ENCODE results near the gene SPARCL1.

The SPARCL1 gene

GRCh38 chr4:87566276-87566675 is 37.1 kb upstream of the SPARCL1 start:
- no peaks in the 10 kb centered on the region for H4K20me1 ChIP-seq (ENCODE audit: insufficient read depth, low read length)
- H3F3A ChIP-seq (ENCODE audit: insufficient read depth, low read length): no peaks in the 10 kb centered on the region
- no peak overlapping the region for H2AFZ ChIP-seq (ENCODE audit: low read length)
- no peaks in the 10 kb centered on the region for H3K9me3 ChIP-seq (ENCODE audit: low read length)
- no peaks in the 10 kb centered on the region for H3K36me3 ChIP-seq (ENCODE audit: insufficient read depth, low read length)
- no peak overlapping the region for H3K4me3 ChIP-seq (ENCODE audit: low read depth, low read length, poor library complexity, severe bottlenecking)
- no peaks in the 10 kb centered on the region for H3K27me3 ChIP-seq (ENCODE audit: insufficient read depth, low read length)
- TF ChIP-seq CTCF (IDR thresholded peaks at IDR 0.05; ENCODE audit: low read length): no peak
- TF ChIP-seq EZH2 (IDR thresholded peaks at IDR 0.05; ENCODE audit: borderline replicate concordance, low read length): no peak
- no peak overlapping the region for H3K4me2 ChIP-seq (ENCODE audit: low read length)
- no peaks in the 10 kb centered on the region for H3K9me2 ChIP-seq (ENCODE audit: low read depth, low read length)
- no peaks in the 10 kb centered on the region for H3K79me2 ChIP-seq (ENCODE audit: insufficient read depth, low read length)
- H3K27ac ChIP-seq (ENCODE audit: low read depth, low read length, poor library complexity, severe bottlenecking): no peak overlapping the region
- H3K4me1 ChIP-seq (ENCODE audit: insufficient read depth, low read length, severe bottlenecking): no peaks in the 10 kb centered on the region
- H3K9ac ChIP-seq (ENCODE audit: low read length): no peak overlapping the region

- no peak overlapping the region for H3K9ac ChIP-seq (ENCODE audit: low read length)
- no peak overlapping the region for H3K27ac ChIP-seq (ENCODE audit: low read depth, low read length, poor library complexity, severe bottlenecking)
- H3K4me2 ChIP-seq (ENCODE audit: low read length): no peak overlapping the region
- no peaks in the 10 kb centered on the region for H3K9me2 ChIP-seq (ENCODE audit: low read depth, low read length)
- H4K20me1 ChIP-seq (ENCODE audit: insufficient read depth, low read length): no peaks in the 10 kb centered on the region
- H3K79me2 ChIP-seq (ENCODE audit: insufficient read depth, low read length): no peaks in the 10 kb centered on the region
- H3K36me3 ChIP-seq (ENCODE audit: insufficient read depth, low read length): no peaks in the 10 kb centered on the region
- TF ChIP-seq CTCF (IDR thresholded peaks at IDR 0.05; ENCODE audit: low read length) (no peak), EZH2 (IDR thresholded peaks at IDR 0.05; ENCODE audit: borderline replicate concordance, low read length) (no peak)
- H3K9me3 ChIP-seq (ENCODE audit: low read length): no peaks in the 10 kb centered on the region
- H3F3A ChIP-seq (ENCODE audit: insufficient read depth, low read length): no peaks in the 10 kb centered on the region
- no peaks in the 10 kb centered on the region for H3K27me3 ChIP-seq (ENCODE audit: insufficient read depth, low read length)
- H2AFZ ChIP-seq (ENCODE audit: low read length): no peak overlapping the region
- no peaks in the 10 kb centered on the region for H3K4me1 ChIP-seq (ENCODE audit: insufficient read depth, low read length, severe bottlenecking)
- H3K4me3 ChIP-seq (ENCODE audit: low read depth, low read length, poor library complexity, severe bottlenecking): no peak overlapping the region
Measured at GRCh38 chr4:87565746-87566145, 36.6 kb upstream of the SPARCL1 start.

GRCh38 chr4:87560802-87561201 is 31.6 kb upstream of the SPARCL1 start:
- no peak overlapping the region for H3K9ac ChIP-seq (ENCODE audit: low read length)
- H3K36me3 ChIP-seq (ENCODE audit: insufficient read depth, low read length): no peaks in the 10 kb centered on the region
- no peak for TF ChIP-seq EZH2 (IDR thresholded peaks at IDR 0.05; ENCODE audit: borderline replicate concordance, low read length)
- TF ChIP-seq CTCF (IDR thresholded peaks at IDR 0.05; ENCODE audit: low read length): no peak
- no peaks in the 10 kb centered on the region for H3K9me3 ChIP-seq (ENCODE audit: low read length)
- H2AFZ ChIP-seq (ENCODE audit: low read length): no peak overlapping the region
- H3K9me2 ChIP-seq (ENCODE audit: low read depth, low read length): no peaks in the 10 kb centered on the region
- no peak overlapping the region for H3K27ac ChIP-seq (ENCODE audit: low read depth, low read length, poor library complexity, severe bottlenecking)
- no peaks in the 10 kb centered on the region for H3F3A ChIP-seq (ENCODE audit: insufficient read depth, low read length)
- H3K4me3 ChIP-seq (ENCODE audit: low read depth, low read length, poor library complexity, severe bottlenecking): no peak overlapping the region
- H3K27me3 ChIP-seq (ENCODE audit: insufficient read depth, low read length): no peaks in the 10 kb centered on the region
- H3K79me2 ChIP-seq (ENCODE audit: insufficient read depth, low read length): no peaks in the 10 kb centered on the region
- no peak overlapping the region for H3K4me2 ChIP-seq (ENCODE audit: low read length)
- no peaks in the 10 kb centered on the region for H3K4me1 ChIP-seq (ENCODE audit: insufficient read depth, low read length, severe bottlenecking)
- H4K20me1 ChIP-seq (ENCODE audit: insufficient read depth, low read length): no peaks in the 10 kb centered on the region

Data from OCI-LY1 (cell line).